Measurements from ENCODE around the gene LRFN4.

The LRFN4 gene

DNA sequence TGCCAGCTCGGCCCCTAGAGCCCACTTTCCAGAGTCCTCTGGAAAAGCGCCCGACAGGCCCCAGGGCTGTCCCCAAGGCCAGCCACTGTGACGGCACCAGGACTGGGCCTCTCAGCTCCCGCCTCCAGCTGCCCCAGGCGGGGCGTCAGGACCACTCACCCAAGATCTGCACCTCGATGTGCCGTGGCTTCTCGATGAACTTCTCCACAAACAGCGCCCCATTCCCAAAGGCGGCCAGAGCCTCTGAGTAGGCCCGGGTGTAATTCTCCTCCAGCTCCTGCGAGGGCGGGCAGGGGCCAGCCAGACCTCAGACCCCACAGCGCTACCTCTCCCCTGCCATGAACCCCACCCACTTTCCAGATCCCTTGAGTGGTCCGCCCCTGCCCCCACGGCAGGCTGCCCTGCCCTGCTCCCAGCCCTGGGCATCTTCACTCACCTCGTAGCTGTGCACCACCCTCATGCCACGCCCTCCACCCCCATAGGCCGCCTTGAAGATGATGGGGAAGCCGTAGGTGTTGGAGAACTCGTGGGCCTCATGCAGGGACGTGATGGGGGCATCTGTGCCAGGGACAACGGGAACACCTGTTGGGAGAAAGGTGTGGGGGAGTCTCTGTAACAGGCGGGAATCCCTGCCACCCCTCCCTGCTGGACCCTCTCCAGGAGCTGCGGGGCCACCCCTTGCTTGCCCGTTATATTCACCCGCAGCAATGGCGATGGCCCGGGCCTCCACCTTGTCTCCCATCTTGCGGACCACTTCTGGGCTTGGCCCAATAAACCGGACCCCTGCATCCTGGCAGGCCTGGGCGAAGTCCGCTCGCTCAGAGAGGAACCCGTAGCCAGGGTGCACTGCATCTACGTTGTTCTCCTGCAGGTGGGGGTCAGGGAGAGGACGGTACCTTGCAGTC lies 14.0 kb downstream of the LRFN4 start:
- no peak for DNase-seq

DNA sequence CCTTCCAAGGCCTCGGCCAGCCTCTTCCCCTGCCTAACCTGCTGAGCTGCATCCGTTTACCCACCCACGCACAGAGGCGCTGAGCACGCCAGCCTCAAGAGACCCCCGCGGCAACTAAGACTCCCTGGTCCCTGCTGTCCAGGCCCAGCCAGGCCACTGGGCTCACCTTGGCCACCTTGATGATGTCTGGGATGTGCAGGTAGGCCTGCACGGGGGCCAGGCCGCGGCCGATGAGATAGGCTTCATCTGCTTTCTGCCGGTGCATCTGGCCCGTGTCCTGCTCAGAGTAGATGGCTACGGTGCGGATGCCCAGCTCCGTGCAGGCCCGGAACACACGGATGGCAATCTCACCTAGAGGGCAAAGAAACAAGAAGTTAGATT lies 14.6 kb downstream of the LRFN4 start:
- no peak for DNase-seq

DNA sequence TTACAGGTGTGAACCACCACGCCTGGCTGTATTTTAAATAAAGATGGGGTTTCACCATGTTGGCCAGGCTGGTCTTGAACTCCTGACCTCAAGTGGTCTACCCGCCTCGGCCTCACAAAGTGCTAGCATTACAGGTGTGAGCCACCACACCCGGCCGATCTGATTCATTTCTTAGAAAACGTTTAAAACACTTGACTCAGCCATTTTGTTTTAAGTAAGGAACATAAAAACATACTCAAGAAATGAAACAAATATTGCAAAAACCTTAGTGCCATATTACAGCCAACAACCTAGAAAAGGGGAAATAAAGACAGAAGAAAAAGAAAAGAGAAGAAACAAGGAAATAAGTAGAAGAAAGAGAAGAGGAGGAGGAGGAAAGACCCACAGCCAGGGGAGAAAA lies 17.4 kb downstream of the LRFN4 start:
- DNase-seq, result no peak

DNA sequence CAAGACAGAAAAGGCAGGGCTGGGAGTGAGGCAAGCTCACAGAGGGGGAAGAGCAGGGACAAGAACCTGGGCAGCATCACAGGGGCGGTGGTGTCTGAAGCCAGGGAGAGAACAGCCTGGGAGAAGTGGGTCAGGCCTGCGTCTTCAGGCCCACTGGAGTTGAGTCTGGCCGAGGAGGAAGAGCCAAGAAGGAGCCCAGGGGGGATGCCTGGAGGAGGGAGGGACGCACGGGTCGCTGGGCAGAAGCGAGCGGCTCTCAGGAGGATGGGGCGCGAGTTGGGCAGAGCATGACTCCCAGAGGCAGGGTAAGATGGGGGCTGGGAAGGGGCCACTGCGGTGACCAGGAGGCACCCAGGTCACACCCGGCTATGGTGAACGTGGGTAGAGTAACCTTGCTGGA lies 18.5 kb downstream of the LRFN4 start:
- DNase-seq, result no peak

DNA sequence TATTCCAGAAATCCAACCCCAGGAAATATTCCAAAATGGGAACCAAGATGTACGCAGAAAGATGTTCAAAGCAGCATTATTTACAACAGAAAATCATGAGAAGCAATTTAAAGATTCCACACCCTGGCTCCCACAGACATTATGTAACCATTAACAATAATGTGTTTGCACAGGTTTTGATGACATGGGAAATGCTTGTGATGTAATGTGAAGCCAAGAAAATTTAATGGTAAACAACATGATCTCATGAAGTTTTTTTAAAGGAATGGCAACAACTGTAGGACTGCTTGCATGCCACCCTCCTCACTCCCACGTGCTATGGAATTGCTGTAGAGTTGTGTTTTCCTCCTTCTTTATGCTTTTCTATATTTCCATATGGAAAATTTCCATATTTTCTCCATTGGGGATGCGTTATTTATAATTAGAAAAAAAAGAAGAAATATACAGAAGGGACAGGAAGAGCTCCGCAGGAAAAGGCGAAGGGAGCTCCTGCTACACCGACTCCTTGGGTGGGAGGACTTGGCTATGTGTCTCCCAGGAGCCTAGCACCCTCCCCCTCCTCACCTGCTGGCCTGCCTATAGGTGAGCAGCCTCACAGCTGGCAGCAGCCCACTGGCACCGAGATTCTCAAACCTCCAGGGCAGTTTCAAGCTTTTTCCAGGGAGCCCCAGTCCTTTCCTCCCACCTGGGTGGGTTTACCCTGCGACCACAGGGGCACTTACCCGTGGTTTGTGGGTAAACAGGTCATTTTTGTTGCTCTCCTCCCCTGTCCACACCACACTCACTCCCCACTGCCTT lies 20.9 kb downstream of the LRFN4 start:
- no peak for DNase-seq

DNA sequence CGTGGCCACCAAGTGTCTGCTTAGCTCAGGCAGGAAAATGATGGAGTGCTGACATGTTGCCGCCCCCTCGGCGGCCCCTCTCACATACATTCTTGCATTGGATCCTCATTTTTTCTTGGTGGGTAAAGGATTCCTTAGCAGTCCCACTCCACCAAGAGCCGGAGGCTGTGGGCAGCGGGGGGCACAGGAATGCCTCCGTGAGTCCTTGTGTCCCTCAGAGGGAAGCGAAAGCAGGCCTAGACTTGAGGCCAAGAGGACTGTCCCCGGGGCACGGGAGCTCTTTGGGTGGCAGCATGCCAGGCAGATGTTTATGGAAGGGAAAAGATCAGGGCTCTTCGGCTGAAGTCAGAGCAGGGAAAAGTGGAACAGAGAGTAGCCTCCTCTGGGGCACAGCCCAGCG lies 21.6 kb downstream of the LRFN4 start:
- DNase-seq, result no peak

DNA sequence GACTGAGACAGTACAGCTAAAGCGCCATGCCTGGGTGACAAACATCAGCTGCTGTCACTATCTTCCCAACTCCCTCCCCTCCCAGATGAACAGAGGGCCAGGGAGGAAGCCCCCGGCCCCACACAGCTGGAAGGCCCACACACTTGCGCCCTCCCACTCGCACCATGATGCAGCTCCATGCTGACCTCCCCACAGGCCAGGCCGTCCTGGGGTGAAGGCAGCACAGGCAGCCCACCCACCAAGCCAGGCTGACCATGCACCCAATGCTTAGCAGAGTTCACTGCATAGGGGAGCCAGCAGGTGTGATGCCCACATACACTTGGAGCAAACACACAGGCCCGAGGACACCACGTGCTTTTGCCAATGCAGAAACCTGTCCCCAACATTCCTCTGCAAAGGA lies 22.1 kb downstream of the LRFN4 start:
- no peak for DNase-seq

DNA sequence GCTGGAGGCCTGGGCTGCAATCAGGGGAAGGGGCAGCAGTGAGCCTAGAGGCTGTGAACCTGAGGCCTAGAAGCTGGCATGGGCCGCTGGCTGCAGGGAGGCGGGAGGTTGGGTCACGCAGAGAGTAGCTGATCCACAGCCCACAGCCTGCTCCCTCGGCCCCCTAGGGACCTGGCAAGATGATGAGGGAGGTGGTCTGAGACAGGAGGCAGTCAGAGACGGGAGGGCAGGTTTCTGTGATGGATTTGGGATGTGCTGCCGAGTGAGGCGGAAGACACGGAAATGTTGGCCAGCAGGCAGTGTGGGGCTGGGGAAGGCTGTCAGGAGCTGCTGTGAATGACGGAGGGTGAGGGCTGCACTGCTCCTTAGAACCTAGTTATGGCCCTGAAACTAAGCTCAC lies 22.7 kb downstream of the LRFN4 start:
- no peak for DNase-seq

DNA sequence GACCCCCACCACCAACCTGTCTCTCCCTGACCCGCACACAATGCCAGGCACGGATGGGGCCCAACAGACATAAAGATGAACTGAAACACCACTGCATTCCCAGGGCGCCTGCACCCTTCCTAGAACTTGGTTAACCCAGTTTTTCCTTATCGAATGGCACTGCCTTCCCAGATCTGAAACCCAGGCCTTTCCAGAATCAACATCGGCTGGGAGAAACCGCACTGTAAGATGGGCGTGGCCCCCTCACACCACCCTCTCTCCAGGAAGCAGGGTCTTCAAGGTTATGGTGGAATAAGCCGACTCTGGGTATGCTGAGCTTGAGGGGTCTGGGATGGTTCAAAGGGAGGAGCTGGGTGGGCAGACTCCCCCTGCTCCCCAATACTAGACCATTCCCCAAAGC lies 23.1 kb downstream of the LRFN4 start:
- DNase-seq, result no peak

DNA sequence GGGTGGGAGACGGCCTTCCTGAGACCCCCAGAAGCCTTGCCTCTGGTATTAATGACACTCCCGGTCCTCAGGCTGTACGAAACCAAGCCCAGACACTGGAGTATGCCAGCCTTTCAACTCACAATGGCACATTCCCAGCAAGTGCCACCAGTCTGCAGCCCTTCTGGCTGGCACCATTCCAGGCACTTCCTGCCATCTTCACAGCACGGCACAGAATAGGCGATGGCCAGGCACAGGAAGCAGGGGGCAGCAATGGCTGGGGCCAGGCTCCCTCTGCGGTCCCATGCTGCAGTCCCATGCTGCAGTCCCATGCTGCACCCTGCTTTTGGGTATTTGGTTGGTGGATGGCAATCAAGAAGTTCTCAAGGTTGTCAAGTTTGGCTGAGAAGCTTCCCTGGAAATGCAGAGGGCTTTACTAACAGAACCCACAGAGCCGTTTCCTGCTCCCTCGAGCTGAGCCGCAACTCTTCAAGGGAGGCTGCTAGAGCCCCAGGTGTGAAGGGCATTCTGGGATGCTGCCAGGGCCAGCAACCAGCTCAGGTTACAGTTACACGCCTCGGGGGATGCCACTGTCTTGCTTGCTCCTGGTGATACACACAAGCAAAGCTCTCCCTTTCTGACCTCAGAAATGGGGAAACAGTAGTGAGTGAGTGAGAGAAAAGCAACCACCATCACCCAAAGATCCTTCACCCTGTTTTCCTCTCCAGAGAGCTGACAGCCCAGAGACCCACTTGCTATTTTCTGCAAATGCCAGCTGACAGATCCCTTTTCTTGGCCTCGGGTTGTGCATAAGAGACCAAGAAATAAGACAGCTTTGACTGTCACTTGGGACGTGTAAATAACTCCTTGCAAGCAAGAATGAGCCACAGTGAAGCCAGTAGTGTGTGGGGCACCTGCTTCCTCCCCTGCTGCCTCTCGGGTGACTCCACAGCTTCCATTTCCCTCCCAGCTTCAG lies 23.9 kb downstream of the LRFN4 start:
- DNase-seq, result peak in 3 of 4 experiments; percentile 31 to 51 (median 33)

DNA sequence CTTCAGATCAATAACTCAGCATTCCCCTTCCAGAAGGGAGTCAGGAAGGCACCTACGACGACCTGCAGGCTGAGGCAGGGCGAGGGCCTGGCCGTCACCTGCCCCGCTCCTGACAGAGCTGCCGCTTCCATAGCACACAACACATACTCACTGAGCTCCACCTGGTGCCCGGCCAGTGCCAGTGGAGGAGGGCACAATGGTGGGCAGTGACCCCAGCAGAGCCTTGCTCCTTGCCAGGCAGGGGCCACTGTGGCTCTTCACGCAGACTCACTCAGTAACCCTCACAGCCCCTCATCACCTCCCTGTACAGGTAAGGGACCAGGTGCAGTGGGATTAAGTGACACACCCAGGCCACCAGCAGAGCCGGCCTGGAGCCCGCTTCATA lies 24.6 kb downstream of the LRFN4 start:
- no peak for DNase-seq

DNA sequence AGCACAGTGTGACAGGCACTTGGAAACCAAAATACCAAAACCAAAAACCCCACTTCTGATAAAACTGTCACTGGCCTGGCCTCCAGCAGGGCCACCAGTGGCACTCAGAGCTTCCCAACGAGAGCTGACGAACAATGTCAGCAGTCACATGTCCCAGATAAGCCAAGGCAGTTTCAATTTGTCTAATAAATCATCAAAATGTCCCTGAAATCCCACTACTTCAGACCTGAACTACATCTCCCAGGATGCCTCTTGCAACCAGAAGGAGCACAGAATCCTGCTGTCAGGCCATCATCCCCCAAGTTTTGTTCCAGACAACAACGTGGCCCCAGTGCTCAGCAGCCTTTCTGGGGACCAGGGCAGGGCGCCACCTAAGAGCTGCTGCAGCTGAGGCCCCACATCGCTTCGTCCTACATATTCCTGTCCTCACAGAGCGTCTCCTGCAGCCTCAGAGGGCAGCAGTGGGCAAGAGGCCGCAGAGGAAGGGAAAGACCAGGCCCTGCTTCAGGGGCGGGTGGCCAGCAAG lies 25.1 kb downstream of the LRFN4 start:
- no peak for DNase-seq

DNA sequence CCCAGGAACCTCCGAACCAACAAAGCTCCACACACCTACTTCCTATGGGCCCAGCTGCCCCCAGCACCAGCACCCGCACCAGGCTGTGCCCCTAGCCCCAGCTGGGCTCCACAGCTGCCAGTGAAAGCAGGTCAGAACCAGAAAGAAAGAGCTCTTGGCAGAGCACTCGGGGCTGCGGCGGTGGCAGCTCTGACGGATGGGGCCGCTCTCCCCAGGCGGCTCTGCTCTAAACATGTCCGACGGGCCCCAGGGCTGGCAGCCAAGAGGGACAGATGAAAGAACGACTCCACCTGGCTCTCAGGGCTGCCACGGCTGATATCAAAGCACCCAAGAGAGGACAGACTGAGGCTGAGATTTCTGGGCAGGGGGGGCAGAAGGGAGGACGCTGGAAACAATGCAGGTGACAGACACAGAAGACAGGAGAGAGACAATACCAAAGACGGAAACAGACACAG lies 25.7 kb downstream of the LRFN4 start:
- DNase-seq, result no peak

DNA sequence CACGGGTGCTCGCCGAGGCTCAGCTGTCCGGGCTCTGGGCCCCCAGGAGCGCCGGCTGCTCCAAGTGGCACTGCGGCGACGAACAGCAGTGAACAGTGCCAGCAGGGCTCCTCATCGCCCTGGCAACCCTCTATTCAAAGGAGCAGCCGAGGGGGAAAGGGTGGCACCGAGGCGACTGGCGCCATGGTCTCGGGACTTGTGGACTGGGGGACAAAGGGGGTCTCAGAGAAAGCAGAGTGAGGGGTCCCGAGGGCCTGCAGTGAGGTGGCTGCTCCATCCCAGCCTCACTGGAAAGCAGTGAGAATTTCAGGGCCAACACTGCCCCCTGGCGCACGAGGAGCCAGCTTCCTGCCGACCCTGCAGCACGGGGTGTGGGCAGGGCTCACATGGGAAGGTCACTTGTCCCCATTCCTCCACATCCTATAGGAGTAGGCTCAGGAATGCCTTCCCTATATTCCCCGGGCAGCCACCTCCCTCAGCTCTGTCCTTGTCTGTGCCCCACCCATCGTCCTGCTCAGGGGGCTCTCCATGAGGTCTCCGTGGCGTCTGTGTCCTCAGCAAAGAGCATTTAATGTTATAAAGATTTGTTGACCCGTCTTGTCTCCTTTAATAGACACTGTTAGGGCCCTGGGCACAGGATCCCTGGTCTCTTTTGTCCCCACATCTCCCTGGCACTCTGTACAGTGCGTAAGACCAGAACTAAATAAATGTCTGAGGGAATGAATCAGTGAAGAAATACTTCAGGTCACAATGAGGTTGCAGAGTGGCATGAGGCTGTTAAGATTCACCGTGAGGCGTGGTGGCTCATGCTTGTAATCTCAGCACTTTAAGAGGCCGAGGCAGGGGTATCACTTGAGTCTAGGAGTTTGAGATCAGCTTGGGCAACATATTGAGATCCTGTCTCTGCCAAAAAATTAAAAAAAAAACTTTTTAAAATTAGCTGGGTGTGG lies 26.4 kb downstream of the LRFN4 start:
- peak; percentile 64 to 84 (median 69) for DNase-seq

DNA sequence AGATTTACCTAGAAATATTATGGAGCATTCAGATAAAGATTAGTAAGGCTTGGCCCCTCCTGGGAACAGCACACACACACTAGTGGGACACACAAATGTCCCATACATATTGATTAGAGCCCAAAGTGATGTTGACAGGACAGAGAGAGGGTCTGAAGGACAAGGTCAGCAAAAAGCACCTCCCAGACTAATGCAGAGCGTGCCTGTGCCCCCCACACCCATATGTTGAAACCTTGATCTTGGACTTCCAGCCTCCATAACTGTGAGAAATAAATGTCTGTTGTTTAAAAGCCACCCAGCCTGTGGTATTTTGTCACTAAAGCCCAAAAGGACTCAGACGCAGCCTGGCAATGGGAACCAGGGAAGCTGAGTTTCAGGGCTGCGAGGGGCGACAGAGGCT lies 27.6 kb downstream of the LRFN4 start:
- DNase-seq, result no peak

DNA sequence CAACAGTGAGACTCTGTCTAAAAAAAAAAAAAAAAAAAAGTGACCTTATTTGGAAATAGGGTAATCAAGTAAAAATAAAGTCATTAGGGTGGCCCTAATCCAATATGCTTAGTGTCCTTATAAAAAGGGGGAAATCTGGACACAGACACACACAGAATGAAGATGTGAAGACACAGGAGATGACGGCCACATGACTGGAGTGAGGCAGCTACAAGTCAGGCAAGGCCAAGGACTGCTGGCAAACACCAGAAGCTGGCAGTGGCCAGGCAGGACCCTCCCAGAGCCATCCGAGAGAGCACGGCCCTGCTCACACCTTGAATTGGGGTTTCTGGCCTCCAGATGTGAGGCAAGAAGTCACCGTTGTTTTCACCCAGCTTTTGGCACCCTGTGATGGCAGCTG lies 28.6 kb downstream of the LRFN4 start:
- no peak for DNase-seq

DNA sequence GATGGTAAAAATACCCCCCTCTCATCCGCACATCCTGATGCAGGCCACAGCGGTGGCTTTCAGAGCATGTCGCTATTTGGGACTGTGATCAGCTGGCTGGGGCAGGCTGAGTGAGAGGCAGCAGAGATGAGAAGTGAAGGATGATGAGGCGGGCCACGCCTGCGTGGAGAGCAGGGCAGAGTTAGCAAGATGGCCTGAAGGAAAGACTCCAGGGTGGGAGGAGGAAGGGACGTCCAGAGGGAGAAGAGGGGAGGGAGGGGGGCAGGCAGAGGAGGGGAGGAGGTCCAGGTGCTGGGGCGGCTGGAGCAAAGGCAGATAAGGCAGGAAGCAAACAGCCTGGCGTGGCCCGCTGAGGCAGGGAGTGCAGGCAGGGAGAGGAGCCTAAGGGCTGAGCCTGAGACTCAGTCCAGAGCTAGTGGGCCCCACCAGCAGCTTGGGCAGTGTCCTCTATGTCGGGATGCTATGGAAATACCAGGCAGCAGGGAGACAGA lies 29.1 kb downstream of the LRFN4 start:
- DNase-seq, result no peak

DNA sequence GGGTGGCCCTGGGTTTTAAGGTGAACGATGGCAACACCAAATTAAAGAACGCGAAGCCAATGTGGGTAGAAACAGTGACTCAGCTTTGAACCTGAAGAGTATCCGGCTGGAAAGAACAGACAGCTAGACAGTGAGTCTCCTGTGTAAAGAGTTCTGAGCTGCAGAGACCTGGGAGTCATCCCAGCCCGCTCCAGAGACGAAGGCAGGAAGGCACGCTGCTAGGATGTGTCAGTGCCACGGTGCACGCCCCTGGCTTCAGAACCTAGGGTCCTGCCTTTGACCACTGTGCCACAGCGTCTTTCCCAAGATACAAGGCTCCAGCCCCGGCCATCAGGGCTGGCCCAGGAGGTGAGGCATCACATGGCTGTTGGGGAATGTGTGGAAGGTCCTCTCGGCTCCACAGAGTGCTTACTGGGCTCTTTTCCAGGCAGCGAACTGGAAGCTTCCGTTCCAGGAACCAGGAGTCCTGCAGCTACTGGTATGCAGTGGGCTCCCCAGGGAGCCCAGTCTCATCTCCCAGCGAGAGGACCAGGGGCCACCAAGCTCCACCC lies 29.9 kb downstream of the LRFN4 start:
- no peak for DNase-seq

DNA sequence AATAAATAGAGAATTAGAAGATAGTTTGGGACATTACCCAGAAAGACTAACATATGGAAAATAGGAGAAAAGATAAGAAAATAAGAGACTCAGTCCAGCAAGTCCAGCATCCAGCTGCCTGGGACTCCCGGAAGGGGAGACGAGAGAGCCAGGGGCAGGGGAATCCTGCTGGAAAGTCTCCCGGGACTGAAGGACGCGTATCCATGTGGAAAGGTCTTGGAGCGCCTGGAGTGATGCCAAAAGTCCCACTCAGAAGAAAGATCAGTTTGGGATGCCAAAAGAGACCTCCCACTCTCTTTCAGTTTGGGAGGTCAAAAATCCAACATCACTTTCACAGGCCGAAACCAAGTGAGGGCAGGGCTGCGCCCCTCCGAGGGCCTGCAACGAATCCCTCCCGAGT lies 30.7 kb downstream of the LRFN4 start:
- DNase-seq, result no peak

DNA sequence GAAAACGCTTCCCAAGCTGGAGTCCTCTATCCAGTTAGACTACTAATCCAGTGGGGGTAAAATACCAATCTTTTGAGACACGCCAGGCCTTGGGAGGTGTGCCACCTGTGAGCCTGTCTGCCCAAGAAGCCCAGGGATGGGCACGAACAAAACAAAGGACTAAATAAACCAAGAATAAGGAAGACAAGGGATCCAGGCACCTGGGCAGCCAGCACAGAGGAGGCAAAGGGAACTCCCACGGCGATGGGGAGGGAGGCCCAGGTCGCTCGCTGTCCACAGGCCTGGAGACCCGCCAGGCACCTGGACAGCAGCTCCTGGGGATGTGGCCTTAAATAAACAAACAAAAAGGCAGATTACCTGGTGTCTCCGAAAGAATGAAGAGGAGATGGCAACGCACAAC lies 31.4 kb downstream of the LRFN4 start:
- DNase-seq, result no peak

DNA sequence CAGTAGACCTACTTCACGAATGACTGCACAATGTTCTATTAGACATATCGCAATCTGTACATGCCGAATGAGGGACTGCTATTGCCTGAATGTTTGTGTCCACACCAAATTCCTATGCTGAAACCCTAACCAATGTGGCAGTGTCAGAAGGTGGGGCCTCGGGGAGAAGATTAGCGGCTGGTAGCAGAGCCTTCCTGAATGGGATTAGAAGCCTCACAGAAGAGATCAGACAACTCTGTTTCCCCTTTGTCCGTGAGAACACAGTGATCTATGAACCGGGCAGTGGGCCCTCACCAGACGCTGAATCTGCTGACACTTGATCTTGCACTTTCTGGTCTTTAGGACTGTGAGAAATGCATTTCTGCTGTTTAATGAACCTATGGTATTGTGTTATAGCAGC lies 33.1 kb downstream of the LRFN4 start:
- DNase-seq, result no peak

Data from suppressor macrophage (primary cell).